Measurements from ENCODE around the gene SLC29A1. TPM values are rescaled to one million over a fixed set of nuclear protein-coding genes. Genes with fewer than 3 reads are reported as not detected.

The SLC29A1 gene
- total and polyA plus RNA-seq, 9 of the 15 experiments (the other 6 are each of a cell fraction or from before 2014, with no cell fraction given): 18.9 to 170 (median 57.7) TPM

DNA sequence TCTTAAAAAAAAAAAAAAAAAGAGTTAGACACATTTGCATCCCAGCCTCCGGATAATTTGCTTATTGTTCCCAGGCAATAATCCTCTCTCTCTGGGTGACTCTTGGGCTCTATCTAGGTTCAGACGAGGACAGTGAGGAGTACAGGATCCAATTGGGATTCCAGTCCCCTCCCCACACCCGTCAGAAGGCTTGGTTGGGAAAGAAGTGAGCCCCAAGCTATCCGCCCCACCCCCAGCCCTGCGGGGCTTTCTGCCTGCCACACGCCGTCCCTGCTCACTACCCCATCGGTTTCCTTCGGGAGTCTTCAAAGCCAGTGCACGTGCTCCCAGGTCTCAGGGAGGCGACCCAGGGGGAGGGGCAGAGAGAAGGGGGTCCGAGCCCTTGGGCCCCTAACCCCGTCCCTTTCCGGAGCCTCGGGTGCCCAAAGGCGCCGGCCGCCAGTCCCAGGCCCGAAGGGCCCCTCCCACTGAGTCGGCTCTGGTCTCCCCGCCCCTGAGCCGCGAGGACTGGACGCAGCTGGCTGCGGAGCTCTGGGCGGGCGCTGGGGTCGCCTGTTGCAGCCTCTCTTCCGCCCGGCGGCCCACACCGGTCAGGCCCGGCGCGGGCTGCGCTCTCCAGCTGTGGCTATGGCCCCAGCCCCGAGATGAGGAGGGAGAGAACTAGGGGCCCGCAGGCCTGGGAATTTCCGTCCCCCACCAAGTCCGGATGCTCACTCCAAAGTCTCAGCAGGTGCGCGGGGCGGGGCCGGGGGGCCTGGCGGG, 4.2 kb upstream of the SLC29A1 start (continued):
- TF ChIP-seq, protein P1, sequence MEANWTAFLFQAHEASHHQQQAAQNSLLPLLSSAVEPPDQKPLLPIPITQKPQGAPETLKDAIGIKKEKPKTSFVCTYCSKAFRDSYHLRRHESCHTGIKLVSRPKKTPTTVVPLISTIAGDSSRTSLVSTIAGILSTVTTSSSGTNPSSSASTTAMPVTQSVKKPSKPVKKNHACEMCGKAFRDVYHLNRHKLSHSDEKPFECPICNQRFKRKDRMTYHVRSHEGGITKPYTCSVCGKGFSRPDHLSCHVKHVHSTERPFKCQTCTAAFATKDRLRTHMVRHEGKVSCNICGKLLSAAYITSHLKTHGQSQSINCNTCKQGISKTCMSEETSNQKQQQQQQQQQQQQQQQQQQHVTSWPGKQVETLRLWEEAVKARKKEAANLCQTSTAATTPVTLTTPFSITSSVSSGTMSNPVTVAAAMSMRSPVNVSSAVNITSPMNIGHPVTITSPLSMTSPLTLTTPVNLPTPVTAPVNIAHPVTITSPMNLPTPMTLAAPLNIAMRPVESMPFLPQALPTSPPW (CRISPR knock-in tag; IDR thresholded peaks at IDR 0.05): peak; percentile 82
- no peak for TF ChIP-seq TAF7 (tag; IDR thresholded peaks at IDR 0.05)
- TF ChIP-seq SMAD2 (IDR thresholded peaks at IDR 0.05; ENCODE audit: low read depth, low read length): no peak
- TF ChIP-seq GATAD2A (IDR thresholded peaks at IDR 0.05): 0 out of 2 replicates have a peak, but pooled peaks have one; percentile 51
- TF ChIP-seq ZNF12 (CRISPR knock-in tag; IDR thresholded peaks at IDR 0.05): 0 out of 2 replicates have a peak, but pooled peaks have one; percentile 61
- TF ChIP-seq ELF2 (CRISPR knock-in tag; IDR thresholded peaks at IDR 0.05): 0 out of 2 replicates have a peak, but pooled peaks have one; percentile 27
- no peak for TF ChIP-seq NCOA2 (IDR thresholded peaks at IDR 0.05; ENCODE audit: partially characterized antibody in 2 of 2)
- TF ChIP-seq SRF (CRISPR knock-in tag; IDR thresholded peaks at IDR 0.05): no peak
- peak; percentile 61; the same call in 1 of the 2 replicates for TF ChIP-seq POLR2AphosphoS5 (IDR thresholded peaks at IDR 0.05; ENCODE audit: control insufficient read depth, insufficient read depth, low read depth, low read length)
- TF ChIP-seq, protein P2, sequence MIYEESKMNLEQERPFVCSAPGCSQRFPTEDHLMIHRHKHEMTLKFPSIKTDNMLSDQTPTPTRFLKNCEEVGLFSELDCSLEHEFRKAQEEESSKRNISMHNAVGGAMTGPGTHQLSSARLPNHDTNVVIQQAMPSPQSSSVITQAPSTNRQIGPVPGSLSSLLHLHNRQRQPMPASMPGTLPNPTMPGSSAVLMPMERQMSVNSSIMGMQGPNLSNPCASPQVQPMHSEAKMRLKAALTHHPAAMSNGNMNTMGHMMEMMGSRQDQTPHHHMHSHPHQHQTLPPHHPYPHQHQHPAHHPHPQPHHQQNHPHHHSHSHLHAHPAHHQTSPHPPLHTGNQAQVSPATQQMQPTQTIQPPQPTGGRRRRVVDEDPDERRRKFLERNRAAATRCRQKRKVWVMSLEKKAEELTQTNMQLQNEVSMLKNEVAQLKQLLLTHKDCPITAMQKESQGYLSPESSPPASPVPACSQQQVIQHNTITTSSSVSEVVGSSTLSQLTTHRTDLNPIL (CRISPR knock-in tag; IDR thresholded peaks at IDR 0.05): no peak
- no peak for TF ChIP-seq ZNF311 (CRISPR knock-in tag; IDR thresholded peaks at IDR 0.05)
- TF ChIP-seq FOXM1 (IDR thresholded peaks at IDR 0.05; ENCODE audit: low read depth): no peak
- no peak for TF ChIP-seq FOXM1 (CRISPR knock-in tag; IDR thresholded peaks at IDR 0.05; ENCODE audit: low read depth)
- TF ChIP-seq ZKSCAN1 (IDR thresholded peaks at IDR 0.05; ENCODE audit: low read depth, low read length): no peak
- peak; percentile 39; the same call in 1 of the 2 replicates for TF ChIP-seq KAT7 (CRISPR knock-in tag; IDR thresholded peaks at IDR 0.05; ENCODE audit: borderline replicate concordance)
- peak; percentile 61; the same call in 1 of the 2 replicates for TF ChIP-seq PHF21A (IDR thresholded peaks at IDR 0.05; ENCODE audit: borderline replicate concordance, low read depth)
- TF ChIP-seq ARID3B (CRISPR knock-in tag; IDR thresholded peaks at IDR 0.05; ENCODE audit: borderline replicate concordance): no peak
- TF ChIP-seq MECOM (CRISPR knock-in tag; IDR thresholded peaks at IDR 0.05): no peak
- TF ChIP-seq OTX1 (CRISPR knock-in tag; IDR thresholded peaks at IDR 0.05): no peak
- TF ChIP-seq PHF20 (IDR thresholded peaks at IDR 0.05; ENCODE audit: partially characterized antibody): peak; percentile 67
- TF ChIP-seq ZNF76 (CRISPR knock-in tag; IDR thresholded peaks at IDR 0.05; ENCODE audit: borderline replicate concordance): 0 out of 2 replicates have a peak, but pooled peaks have one; percentile 74
- no peak for TF ChIP-seq CHD4 (IDR thresholded peaks at IDR 0.05; ENCODE audit: insufficient read depth, insufficient replicate concordance, low read depth, low read length, poor library complexity, severe bottlenecking)
- TF ChIP-seq RFX7 (CRISPR knock-in tag; IDR thresholded peaks at IDR 0.05): 0 out of 2 replicates have a peak, but pooled peaks have one; percentile 47
- peak; percentile 44; the same call in 1 of the 2 replicates for TF ChIP-seq ZNF175 (CRISPR knock-in tag; IDR thresholded peaks at IDR 0.05; ENCODE audit: low read depth)
- TF ChIP-seq NELFE (IDR thresholded peaks at IDR 0.05; ENCODE audit: insufficient read depth, insufficient read length): no peak
